Endothelial cell of umbilical vein (primary cell): ENCODE measurements around the gene TGFBR2.

Experiments used
- EZH2 ChIP-seq: IDR thresholded peaks from 2 replicates; pipeline ENCODE4 v1.6.1; 2012; ENCODE audit warnings: borderline replicate concordance, low read depth, mild to moderate bottlenecking, moderate library complexity, low read length, inconsistent platforms; ENCODE audit not compliant: severe bottlenecking
- FOS ChIP-seq: IDR thresholded peaks from 2 replicates; pipeline ENCODE4 v1.6.1; 2011; ENCODE audit warnings: mild to moderate bottlenecking, low read length, moderate library complexity, borderline replicate concordance; ENCODE audit not compliant: insufficient read depth
- GATA2 ChIP-seq: IDR thresholded peaks from 2 replicates; pipeline ENCODE4 v1.7.0; 2011; ENCODE audit warnings: low read depth, mild to moderate bottlenecking, moderate library complexity, mixed read lengths, low read length; ENCODE audit not compliant: insufficient read length, insufficient read depth
- JUN ChIP-seq: IDR thresholded peaks from 2 replicates; pipeline ENCODE4 v1.6.1; 2011; ENCODE audit warnings: borderline replicate concordance, low read depth; ENCODE audit not compliant: insufficient read length, insufficient read depth
- MYC ChIP-seq: IDR thresholded peaks from one replicate; pipeline ENCODE4 v1.6.1; 2011; ENCODE audit warnings: mild to moderate bottlenecking, low read depth, low read length
- POLR2A ChIP-seq: IDR thresholded peaks from 2 replicates; pipeline ENCODE4 v1.6.1; 2012; ENCODE audit warnings: low read depth, mild to moderate bottlenecking, control low read depth, low read length
- POLR2AphosphoS5 ChIP-seq: IDR thresholded peaks from 2 replicates; pipeline ENCODE4 v1.6.1; 2012; ENCODE audit warnings: low read depth, mild to moderate bottlenecking, control low read depth, low read length, moderate library complexity; ENCODE audit not compliant: insufficient read depth
- TF ChIP-seq, protein P1 (sequence below): IDR thresholded peaks from 2 replicates; pipeline ENCODE4 v1.6.1; 2011; ENCODE audit not compliant: insufficient read depth, insufficient read length
- TF ChIP-seq, protein P2 (sequence below), 2 donors: IDR thresholded peaks; 1 replicate in 1 of 2; 2 replicates in 1 of 2; pipeline ENCODE4 v1.5.1; 2011; ENCODE audit warnings: low read length in 2 of 2, mild to moderate bottlenecking in 2 of 2, moderate library complexity in 2 of 2, control low read depth in 1 of 2, inconsistent platforms in 1 of 2, low read depth in 1 of 2; ENCODE audit not compliant: insufficient read depth in 1 of 2; ENCODE audit errors: extremely low read depth in 1 of 2

DNA sequence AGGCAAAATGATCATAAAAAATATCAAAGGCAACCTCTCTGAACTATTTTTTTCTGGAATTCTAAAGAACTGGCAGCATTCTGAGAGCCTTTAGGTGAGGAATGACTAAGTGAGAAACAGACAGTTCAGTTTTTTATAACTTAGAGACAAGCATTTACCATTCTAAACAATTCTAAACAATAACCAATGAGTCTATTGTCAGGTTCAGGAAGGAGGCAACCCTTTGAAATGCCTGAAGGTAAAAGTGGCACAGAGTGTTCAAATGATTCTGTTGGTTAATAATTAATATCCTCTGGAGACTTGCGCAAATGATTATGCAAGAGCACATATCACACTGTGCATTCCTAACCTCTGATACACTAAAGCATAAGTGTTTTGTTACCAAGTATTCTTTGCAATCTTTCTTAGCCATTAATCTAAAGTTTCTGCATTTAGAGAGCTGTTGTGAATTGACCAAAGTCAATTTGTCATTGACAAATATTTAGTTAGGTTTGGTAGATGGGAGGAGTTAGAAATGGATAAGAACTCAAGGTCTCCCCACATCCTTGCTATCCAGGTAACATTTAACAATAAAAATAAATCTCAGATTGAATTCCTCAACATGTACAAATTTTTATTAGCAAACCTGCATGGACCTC is 9.2 kb upstream of the TGFBR2 start:
- TF ChIP-seq POLR2A (no peak), FOS (no peak), EZH2 (no peak), JUN (no peak), POLR2AphosphoS5 (no peak), MYC (no peak), GATA2 (no peak)
- TF ChIP-seq, protein P1, sequence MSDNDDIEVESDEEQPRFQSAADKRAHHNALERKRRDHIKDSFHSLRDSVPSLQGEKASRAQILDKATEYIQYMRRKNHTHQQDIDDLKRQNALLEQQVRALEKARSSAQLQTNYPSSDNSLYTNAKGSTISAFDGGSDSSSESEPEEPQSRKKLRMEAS: no peak
- TF ChIP-seq, protein P2, sequence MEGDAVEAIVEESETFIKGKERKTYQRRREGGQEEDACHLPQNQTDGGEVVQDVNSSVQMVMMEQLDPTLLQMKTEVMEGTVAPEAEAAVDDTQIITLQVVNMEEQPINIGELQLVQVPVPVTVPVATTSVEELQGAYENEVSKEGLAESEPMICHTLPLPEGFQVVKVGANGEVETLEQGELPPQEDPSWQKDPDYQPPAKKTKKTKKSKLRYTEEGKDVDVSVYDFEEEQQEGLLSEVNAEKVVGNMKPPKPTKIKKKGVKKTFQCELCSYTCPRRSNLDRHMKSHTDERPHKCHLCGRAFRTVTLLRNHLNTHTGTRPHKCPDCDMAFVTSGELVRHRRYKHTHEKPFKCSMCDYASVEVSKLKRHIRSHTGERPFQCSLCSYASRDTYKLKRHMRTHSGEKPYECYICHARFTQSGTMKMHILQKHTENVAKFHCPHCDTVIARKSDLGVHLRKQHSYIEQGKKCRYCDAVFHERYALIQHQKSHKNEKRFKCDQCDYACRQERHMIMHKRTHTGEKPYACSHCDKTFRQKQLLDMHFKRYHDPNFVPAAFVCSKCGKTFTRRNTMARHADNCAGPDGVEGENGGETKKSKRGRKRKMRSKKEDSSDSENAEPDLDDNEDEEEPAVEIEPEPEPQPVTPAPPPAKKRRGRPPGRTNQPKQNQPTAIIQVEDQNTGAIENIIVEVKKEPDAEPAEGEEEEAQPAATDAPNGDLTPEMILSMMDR (IDR thresholded peaks at IDR 0.05; ENCODE audit: extremely low read depth in 1 of 2, insufficient read depth in 1 of 2, low read depth in 1 of 2, low read length in 2 of 2): no peak
